GM21825 (cell line): ENCODE measurements around the gene SLC22A8.
"Not testable (repeated sequence)": the region's sequence is repeated elsewhere in the genome, so short reads cannot be mapped to it uniquely, and the experiment has no call there.

Experiments
- ATAC-seq: cut with Tn5 transposase; IDR thresholded peaks from one replicate; pipeline ENCODE4 v1.9.1; 2021; ENCODE audit warnings: mild to moderate bottlenecking, moderate library complexity; ENCODE audit not compliant: unreplicated experiment

The SLC22A8 gene, protein sequence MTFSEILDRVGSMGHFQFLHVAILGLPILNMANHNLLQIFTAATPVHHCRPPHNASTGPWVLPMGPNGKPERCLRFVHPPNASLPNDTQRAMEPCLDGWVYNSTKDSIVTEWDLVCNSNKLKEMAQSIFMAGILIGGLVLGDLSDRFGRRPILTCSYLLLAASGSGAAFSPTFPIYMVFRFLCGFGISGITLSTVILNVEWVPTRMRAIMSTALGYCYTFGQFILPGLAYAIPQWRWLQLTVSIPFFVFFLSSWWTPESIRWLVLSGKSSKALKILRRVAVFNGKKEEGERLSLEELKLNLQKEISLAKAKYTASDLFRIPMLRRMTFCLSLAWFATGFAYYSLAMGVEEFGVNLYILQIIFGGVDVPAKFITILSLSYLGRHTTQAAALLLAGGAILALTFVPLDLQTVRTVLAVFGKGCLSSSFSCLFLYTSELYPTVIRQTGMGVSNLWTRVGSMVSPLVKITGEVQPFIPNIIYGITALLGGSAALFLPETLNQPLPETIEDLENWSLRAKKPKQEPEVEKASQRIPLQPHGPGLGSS

GRCh38 chr11:63015521-63016215 is at the start of gene SLC22A8:
TSS of gene SLC22A8 (minus strand) at chr11:63015841. CDS start at chr11:63014958, 883 bp downstream.
- ATAC-seq, result no peak

DNA sequence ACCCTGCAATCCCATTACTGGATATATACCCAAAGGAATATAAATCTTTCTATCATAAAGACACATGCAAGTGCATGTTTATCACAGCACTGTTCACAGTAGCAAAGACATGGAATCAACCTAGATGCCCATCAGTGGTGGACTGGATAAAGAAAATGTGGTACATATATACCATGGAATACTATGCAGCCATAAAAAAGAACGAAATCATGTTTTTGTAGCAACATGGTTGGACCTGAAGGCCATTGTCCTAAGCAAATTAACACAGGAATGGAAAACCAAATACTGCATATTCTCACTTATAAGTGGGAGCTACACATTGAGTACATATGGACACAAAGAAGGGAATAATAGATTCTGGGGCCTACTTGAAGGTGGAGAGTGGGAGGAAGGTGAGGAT is 30.6 kb upstream of the SLC22A8 start:
- ATAC-seq, result not testable (repeated sequence)

GRCh38 chr11:63042596-63042995 is 27.0 kb upstream of the SLC22A8 start:
- ATAC-seq, result no peak

DNA sequence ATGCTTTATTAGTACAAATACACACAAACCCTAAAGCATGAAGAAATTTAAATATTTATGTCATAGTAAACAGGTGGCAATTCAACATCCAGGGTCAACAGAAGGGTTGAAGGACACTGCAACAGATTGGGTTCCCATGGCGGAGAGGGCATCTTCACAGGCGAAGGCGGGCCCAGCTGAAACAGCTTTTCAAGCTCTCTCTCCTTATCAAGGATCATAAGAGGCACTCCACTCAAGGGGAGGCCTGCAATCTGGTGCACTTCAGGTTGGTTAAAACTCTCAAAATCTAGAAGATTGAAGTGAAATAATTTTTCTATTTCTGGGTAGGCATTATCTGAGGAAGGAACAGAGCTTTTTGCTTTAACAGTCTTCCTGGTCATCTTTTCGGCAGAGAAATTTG is 16.8 kb upstream of the SLC22A8 start:
- ATAC-seq, result no peak

GRCh38 chr11:63023841-63024648 is 8.4 kb upstream of the SLC22A8 start:
- ATAC-seq, result no peak

DNA sequence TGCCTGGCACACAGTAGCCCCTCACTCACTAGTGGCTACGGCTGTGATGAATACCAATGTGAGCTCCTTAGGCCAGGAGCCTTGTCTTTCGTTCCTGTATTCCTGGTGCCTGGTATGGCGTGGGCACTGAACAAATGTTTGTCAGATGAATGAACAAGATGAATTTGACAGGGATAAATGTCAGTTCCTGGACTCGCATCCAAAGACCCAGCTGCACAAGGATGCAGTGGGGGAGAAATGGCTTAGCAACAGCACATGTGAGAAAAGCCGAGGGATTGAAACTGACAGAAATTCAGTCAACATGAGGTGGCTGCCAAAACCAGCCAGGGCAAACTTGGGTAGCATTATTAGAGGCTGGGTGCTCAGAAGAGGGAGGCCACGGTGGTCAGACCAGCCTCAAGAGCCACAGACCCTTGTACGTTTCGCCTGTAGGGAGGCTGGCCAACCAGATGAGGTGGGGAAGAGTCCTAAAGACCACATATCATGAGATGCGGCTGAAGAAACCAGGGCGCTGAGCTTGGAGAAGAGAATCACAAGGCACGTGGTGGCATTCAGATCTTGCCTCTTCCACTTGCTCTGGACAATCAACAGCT is 7.7 kb upstream of the SLC22A8 start:
- ATAC-seq, result no peak

DNA sequence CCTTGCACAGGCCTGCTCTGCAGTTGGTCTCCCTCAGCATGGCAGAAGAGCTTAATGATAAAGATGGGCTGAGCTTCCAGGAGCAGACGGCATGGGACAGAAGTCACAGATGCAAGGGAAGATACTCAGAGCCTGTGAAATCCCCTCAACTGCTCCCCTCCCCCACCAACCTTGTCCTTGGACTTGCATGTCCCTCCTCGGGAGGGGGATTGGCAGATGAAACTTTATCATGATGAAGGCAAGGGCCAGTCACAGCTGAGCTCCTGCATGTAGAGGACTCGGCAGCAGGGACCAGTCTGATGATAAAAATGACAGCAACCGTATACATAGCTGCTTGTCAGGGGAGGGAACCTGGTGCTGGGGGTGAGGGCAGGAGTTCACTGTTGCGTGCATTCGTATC is 6.8 kb upstream of the SLC22A8 start:
- no peak for ATAC-seq

- ATAC-seq, result no peak
Measured at GRCh38 chr11:63020671-63021291, 5.1 kb upstream of the SLC22A8 start.

DNA sequence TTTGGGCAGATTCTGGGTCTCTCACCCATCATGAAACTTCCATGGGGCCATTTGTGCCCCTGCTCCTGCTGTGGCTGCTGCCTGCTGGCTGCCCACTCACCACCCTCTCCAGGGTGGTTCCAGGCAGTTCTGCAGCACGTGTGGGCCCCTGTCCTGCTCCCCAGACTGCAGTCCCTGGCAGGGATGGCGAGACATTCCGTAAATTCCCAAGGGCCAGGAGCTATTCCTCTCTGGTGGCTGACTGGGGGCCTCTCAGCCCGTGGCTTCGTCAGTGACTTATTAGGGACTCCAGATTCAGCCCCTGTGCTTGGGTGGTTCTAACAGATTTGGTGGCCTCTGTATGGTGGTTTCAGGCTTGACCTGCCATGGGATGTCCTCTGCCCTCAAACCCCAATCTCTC is 3.9 kb upstream of the SLC22A8 start:
- ATAC-seq, result no peak

- no peak for ATAC-seq
Measured at GRCh38 chr11:63017306-63017974, 1.8 kb upstream of the SLC22A8 start.

DNA sequence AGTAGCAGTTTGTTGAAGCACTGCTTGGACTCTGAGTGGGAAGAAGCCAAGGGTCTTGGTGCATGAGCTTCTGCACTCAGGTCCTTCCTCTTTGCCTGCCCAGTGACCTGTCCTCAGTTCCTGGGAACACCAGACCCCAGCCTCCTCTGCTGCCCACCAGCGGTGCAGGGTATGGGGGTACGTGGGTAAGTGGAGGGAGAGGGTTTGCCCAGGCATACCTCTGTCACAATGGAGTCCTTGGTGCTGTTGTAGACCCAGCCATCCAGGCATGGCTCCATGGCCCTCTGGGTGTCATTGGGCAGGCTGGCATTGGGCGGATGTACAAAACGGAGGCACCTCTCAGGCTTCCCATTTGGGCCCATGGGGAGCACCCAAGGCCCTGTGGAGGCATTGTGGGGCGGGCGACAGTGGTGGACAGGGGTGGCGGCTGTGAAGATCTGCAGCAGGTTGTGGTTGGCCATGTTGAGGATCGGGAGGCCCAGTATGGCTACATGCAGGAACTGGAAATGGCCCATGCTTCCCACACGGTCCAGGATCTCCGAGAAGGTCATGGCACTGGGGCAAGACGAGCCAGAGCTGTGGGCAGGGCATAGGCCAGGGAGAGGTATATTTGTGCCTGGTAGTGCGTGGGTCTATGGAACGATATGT is 1.1 kb downstream of the SLC22A8 start:
- ATAC-seq, result no peak

- ATAC-seq, result no peak
Measured at GRCh38 chr11:63012839-63013238, 2.8 kb downstream of the SLC22A8 start.

DNA sequence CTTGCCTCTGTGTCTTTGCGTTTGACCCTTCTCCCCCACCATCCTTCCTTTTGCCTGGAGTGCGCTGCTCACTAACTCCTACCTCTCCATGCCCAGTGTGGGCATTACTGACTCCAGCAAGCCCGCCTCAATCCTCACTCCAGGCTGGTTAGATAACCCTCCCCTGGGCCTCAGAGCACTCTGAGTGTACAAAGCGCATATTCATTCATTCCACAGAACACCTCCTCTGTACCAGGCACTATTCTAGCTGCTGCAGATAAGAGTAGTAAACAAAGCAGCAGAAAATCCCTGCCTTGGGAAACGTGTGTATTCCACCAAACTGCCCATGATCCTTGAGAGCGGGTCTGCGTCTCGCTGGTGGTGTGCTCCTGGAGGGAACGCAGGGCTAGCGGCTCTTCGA is 3.2 kb downstream of the SLC22A8 start:
- ATAC-seq, result no peak

DNA sequence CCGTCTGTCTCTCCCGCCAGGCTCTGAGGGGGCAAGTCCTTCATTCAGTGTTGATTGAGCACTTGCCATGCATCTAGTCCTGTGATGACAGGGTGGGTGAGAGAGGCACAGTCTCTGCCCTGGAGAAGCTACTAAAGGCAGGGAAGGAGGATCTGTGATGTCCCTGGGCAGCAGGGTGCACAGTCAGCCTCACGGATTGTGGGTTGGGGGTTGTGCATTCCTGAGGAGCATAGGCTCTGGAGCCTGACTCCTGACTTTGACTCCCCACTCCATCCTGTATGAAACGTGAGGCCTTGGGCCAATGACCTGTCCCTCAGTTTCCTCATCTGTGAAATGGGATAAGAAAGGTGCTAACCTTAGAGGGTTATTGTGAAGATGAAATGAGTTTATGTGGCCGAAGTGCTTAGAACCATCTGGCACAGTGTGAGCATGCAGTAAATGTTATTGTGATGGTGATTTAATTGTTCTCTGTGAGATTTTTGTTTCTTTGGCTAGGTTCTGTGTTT is 4.7 kb downstream of the SLC22A8 start:
- no peak for ATAC-seq

DNA sequence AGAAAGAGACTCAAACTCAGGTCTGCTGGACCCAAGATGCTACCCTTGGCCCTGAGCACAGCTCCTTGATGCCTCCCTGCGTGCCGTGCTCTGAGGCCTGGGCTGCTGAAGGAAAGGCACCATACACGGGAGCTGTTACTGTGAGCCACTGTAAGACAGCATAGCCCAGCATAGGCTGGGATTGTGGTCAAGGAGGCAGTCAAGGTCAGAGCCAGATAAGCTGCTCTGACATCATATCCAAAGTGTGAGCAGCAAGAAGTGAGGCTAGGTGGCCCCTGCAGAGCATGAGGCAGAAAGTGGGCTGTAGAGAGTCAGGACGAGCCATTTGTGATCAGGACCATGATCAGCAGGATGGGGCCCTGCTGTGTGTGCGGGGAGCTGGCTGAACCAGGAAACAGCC is 7.7 kb downstream of the SLC22A8 start:
- ATAC-seq, result no peak

DNA sequence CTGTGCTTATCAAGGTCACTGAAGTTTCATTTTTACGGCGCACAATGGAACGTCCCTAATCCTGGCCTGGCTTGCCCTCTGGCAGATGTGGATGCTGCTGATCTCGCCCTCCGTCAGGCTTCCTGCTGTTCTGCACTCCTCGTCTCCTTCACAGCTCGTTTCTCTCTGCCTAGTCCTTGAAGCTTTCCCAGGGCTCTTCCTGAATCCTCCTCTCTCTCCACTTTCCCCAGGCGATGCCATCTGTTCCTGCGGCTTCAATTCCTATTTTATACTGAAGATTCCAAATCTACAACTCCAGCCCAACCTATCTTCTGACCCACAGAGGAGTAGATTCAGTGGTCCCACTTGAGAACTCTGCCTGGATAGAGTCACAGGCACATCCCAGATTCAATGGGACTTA is 14.2 kb downstream of the SLC22A8 start:
- ATAC-seq, result no peak

- ATAC-seq, result no peak
Measured at GRCh38 chr11:62999649-63000048, 16.0 kb downstream of the SLC22A8 start.

GRCh38 chr11:62999156-62999555 is 16.5 kb downstream of the SLC22A8 start:
- no peak for ATAC-seq

GRCh38 chr11:62996271-62996670 is 19.4 kb downstream of the SLC22A8 start:
- no peak for ATAC-seq
